H1 (cell line): ENCODE measurements around the gene SLX9. TPM values are rescaled to one million over a fixed set of nuclear protein-coding genes. Genes with fewer than 3 reads are reported as not detected.
A peak's percentile ranks its signal among the peaks of the same experiment; 100 is the strongest.

Source experiments
- CTCF ChIA-PET: fragments of 300-600 bp; sonication (Branson Sonifier 250); formaldehyde crosslinking; loops from one replicate; lab custom pipeline; 2021; ENCODE audit not compliant: partially characterized antibody; lab: Charles Lee
- POLR2A ChIA-PET: fragments of 300-600 bp; sonication (Branson Sonifier 250); formaldehyde crosslinking; loops from one replicate; lab custom pipeline; 2021; ENCODE audit warnings: inconsistent platforms; ENCODE audit not compliant: partially characterized antibody; lab: Charles Lee
- DNase-seq, 2 experiments: peaks; one replicate each; pipeline versions ENCODE4 v3.0.0 to v3.0.0-alpha.2; 2010 to 2022; ENCODE audit warnings: low spot score in 2 of 2, low read depth in 1 of 2, mixed read lengths in 1 of 2
- FAIRE-seq: peaks from 2 replicates; lab custom pipeline; 2011; peaks lifted over from hg19 to GRCh38; lab: Jason Lieb, UNC
- H2AFZ ChIP-seq: 2 replicates; pipeline ENCODE4 v1.8.1; 2012; ENCODE audit warnings: low read length, inconsistent platforms
- H2AK5ac ChIP-seq: 2 replicates; pipeline ENCODE4 v1.6.1; 2013; ENCODE audit warnings: low read depth, low read length
- H2BK120ac ChIP-seq: replicated peaks from 2 replicates; pipeline ENCODE3; 2013; ENCODE audit warnings: low read depth, low read length, inconsistent platforms
- H2BK12ac ChIP-seq: 2 replicates; pipeline ENCODE4 v1.6.1; 2013; ENCODE audit warnings: low read depth, low read length
- H2BK15ac ChIP-seq: 2 replicates; pipeline ENCODE4 v1.6.1; 2013; ENCODE audit warnings: low read length
- H2BK20ac ChIP-seq: 2 replicates; pipeline ENCODE4 v1.6.1; 2013; ENCODE audit warnings: low read length
- H2BK5ac ChIP-seq: 2 replicates; pipeline ENCODE4 v1.6.1; 2013; ENCODE audit warnings: low read depth, low read length
- H3K14ac ChIP-seq: 2 replicates; pipeline ENCODE4 v1.6.1; 2013; ENCODE audit warnings: inconsistent platforms; ENCODE audit not compliant: insufficient read length
- H3K18ac ChIP-seq: 2 replicates; pipeline ENCODE4 v1.6.1; 2013; ENCODE audit warnings: low read length; ENCODE audit errors: extremely low read depth
- H3K23ac ChIP-seq: 2 replicates; pipeline ENCODE4 v1.6.1; 2013; ENCODE audit warnings: inconsistent platforms; ENCODE audit not compliant: insufficient read length
- H3K23me2 ChIP-seq: 2 replicates; pipeline ENCODE4 v1.6.1; 2013; ENCODE audit warnings: low read depth, low read length
- H3K27ac ChIP-seq: 2 replicates; pipeline ENCODE4 v1.6.1; 2011; ENCODE audit warnings: low read depth, low read length, inconsistent platforms
- H3K27me3 ChIP-seq, 4 experiments: replicated peaks in 1 of 4; 1 replicate in 1 of 4; 2 replicates in 3 of 4; pipeline versions ENCODE4 v1.6.1 to v1.8.1; 2011 to 2013; ENCODE audit warnings: low read length in 3 of 4, mild to moderate bottlenecking in 3 of 4, inconsistent platforms in 2 of 4, mixed read lengths in 2 of 4, moderate library complexity in 1 of 4; ENCODE audit not compliant: control insufficient read depth in 3 of 4, insufficient read depth in 3 of 4; ENCODE audit errors: extremely low read depth in 1 of 4
- H3K36me3 ChIP-seq, 4 experiments: 2 replicates each; pipeline versions ENCODE4 v1.6.1 to v1.8.1; 2011 to 2013; ENCODE audit warnings: mild to moderate bottlenecking in 4 of 4, low read length in 3 of 4, moderate library complexity in 2 of 4, control low read depth in 1 of 4, inconsistent platforms in 1 of 4; ENCODE audit not compliant: insufficient read depth in 4 of 4, control insufficient read depth in 2 of 4
- H3K4ac ChIP-seq: replicated peaks from 2 replicates; pipeline ENCODE3; 2013; ENCODE audit warnings: low read length, low read depth, mixed read lengths, inconsistent platforms; ENCODE audit not compliant: insufficient read length
- H3K4me1 ChIP-seq, 4 experiments: replicated peaks in 1 of 4; 1 replicate in 1 of 4; 2 replicates in 3 of 4; pipeline versions ENCODE4 v1.6.1 to v1.8.1; 2011 to 2013; ENCODE audit warnings: low read length in 3 of 4, inconsistent platforms in 2 of 4, mixed read lengths in 1 of 4; ENCODE audit not compliant: insufficient read depth in 4 of 4, control insufficient read depth in 3 of 4
- H3K4me2 ChIP-seq, 2 experiments: 2 replicates each; pipeline versions ENCODE4 v1.6.1 to v1.8.1; 2011 to 2013; ENCODE audit warnings: low read depth in 2 of 2, low read length in 2 of 2, control low read depth in 1 of 2, inconsistent platforms in 1 of 2, mild to moderate bottlenecking in 1 of 2; ENCODE audit not compliant: insufficient read depth in 1 of 2
- H3K4me3 ChIP-seq, 4 experiments: fragments of 200-600, 300-600 bp in 1 of 4; sonication (generic), shearing (Covaris generic), sonication (Bioruptor Twin) in 1 of 4; 2 replicates each; pipeline versions ENCODE4 v1.5.1 to v1.8.1; 2011 to 2016; ENCODE audit warnings: low read length in 4 of 4, low read depth in 3 of 4, control low read depth in 2 of 4, inconsistent platforms in 2 of 4, mild to moderate bottlenecking in 2 of 4, mixed read lengths in 1 of 4, moderate library complexity in 1 of 4; ENCODE audit not compliant: insufficient read depth in 2 of 4; ENCODE audit errors: extremely low read depth in 1 of 4
- H3K56ac ChIP-seq: replicated peaks from 2 replicates; pipeline ENCODE3; 2013; ENCODE audit warnings: low read depth, mild to moderate bottlenecking, mixed read lengths, low read length, inconsistent platforms; ENCODE audit not compliant: insufficient read length
- H3K79me1 ChIP-seq: 2 replicates; pipeline ENCODE4 v1.6.1; 2013; ENCODE audit warnings: low read depth, low read length, control low read depth
- H3K79me2 ChIP-seq, 2 experiments: 2 replicates each; pipeline versions ENCODE4 v1.6.1 to v1.8.1; 2012 to 2013; ENCODE audit warnings: low read length in 2 of 2, mild to moderate bottlenecking in 2 of 2, inconsistent platforms in 1 of 2; ENCODE audit not compliant: insufficient read depth in 2 of 2, control insufficient read depth in 1 of 2
- H3K9ac ChIP-seq, 4 experiments: replicated peaks in 1 of 4; 1 replicate in 1 of 4; 2 replicates in 3 of 4; pipeline versions ENCODE4 v1.6.1 to v1.8.1; 2011 to 2013; ENCODE audit warnings: low read depth in 3 of 4, low read length in 3 of 4, control low read depth in 2 of 4, mild to moderate bottlenecking in 2 of 4, moderate library complexity in 2 of 4, inconsistent platforms in 1 of 4; ENCODE audit errors: extremely low read depth in 1 of 4
- H3K9me3 ChIP-seq, 2 experiments: 2 replicates each; pipeline versions ENCODE4 v1.6.1 to v1.8.1; 2012 to 2013; ENCODE audit warnings: mild to moderate bottlenecking in 2 of 2, moderate library complexity in 2 of 2, control low read depth in 1 of 2, inconsistent platforms in 1 of 2, low read depth in 1 of 2, low read length in 1 of 2, mixed read lengths in 1 of 2; ENCODE audit not compliant: insufficient read depth in 2 of 2
- H4K20me1 ChIP-seq, 2 experiments: replicated peaks in 1 of 2; 2 replicates each; pipeline versions ENCODE3 to v1.8.1; 2011 to 2013; ENCODE audit warnings: inconsistent platforms in 2 of 2, low read length in 2 of 2, mild to moderate bottlenecking in 1 of 2; ENCODE audit not compliant: insufficient read depth in 2 of 2, control insufficient read depth in 1 of 2
- H4K5ac ChIP-seq: 2 replicates; pipeline ENCODE4 v1.6.1; 2013; ENCODE audit warnings: low read length, low read depth, mixed read lengths, inconsistent platforms; ENCODE audit not compliant: insufficient read length
- H4K8ac ChIP-seq: 2 replicates; pipeline ENCODE4 v1.8.0; 2013; ENCODE audit warnings: mild to moderate bottlenecking, moderate library complexity, low read length, inconsistent platforms; ENCODE audit not compliant: insufficient read depth; ENCODE audit errors: extremely low read depth
- H4K91ac ChIP-seq: replicated peaks from 2 replicates; pipeline ENCODE3; 2013; ENCODE audit warnings: low read length, mixed read lengths, inconsistent platforms; ENCODE audit not compliant: insufficient read length
- CTCF ChIP-seq, 3 experiments: IDR thresholded peaks; 1 replicate in 2 of 3; 2 replicates in 1 of 3; pipeline versions ENCODE4 v1.5.1 to v1.6.1; 2011; ENCODE audit warnings: low read length in 3 of 3, mild to moderate bottlenecking in 3 of 3, inconsistent platforms in 2 of 3, low read depth in 1 of 3, moderate library complexity in 1 of 3; ENCODE audit not compliant: insufficient read depth in 1 of 3; ENCODE audit errors: control extremely low read depth in 1 of 3
- NRF1 ChIP-seq: IDR thresholded peaks from 2 replicates; pipeline ENCODE4 v1.6.1; 2011; ENCODE audit warnings: mild to moderate bottlenecking, low read depth, low read length, improper control_type of control experiment
- POLR2A ChIP-seq, 2 experiments: IDR thresholded peaks; 1 replicate in 1 of 2; 2 replicates in 1 of 2; pipeline ENCODE4 v1.6.1; 2011; ENCODE audit warnings: low read depth in 2 of 2, low read length in 2 of 2, mild to moderate bottlenecking in 2 of 2; ENCODE audit errors: control extremely low read depth in 1 of 2
- RFX5 ChIP-seq: IDR thresholded peaks from 2 replicates; pipeline ENCODE4 v1.6.1; 2011; ENCODE audit warnings: low read depth, low read length, improper control_type of control experiment, borderline replicate concordance
- SP1 ChIP-seq: IDR thresholded peaks from 2 replicates; pipeline ENCODE4 v1.6.1; 2011; ENCODE audit warnings: low read depth, low read length
- TAF7 ChIP-seq: optimal IDR thresholded peaks from 2 replicates; pipeline ENCODE3; 2011; ENCODE audit warnings: low read depth, mild to moderate bottlenecking, inconsistent platforms, low read length, moderate library complexity, borderline replicate concordance
- TBP ChIP-seq: IDR thresholded peaks from 2 replicates; pipeline ENCODE4 v1.6.1; 2011; ENCODE audit warnings: low read depth, low read length, improper control_type of control experiment
- WGBS, 2 experiments: shearing (Covaris generic) in 1 of 2; methylation state at CpG; one replicate each; pipeline versions ENCODE4 v1.1.6 to v1.1.7; 2013 to 2015; ENCODE audit warnings: low lambda C conversion rate in 2 of 2, mixed read lengths in 2 of 2, inconsistent platforms in 1 of 2, low coverage in 1 of 2, missing lambda C conversion rate in 1 of 2; ENCODE audit not compliant: insufficient replicate concordance in 2 of 2, insufficient coverage in 1 of 2, insufficient read length in 1 of 2; ENCODE audit errors: extremely low coverage in 1 of 2, missing lambda C conversion rate in 1 of 2; 5-methylcytosine and 5-hydroxymethylcytosine counted together
- long read RNA-seq, 2 experiments: library from RNA in 1 of 2; library from capped mRNA in 1 of 2; stranded (forward); transcript quantifications; one replicate each; pipeline ENCODE4 v2.0.0, GENCODE V29; 2021; ENCODE audit warnings: inconsistent platforms in 1 of 2
- polyA minus RNA-seq, 3 experiments: library from RNA; depleted of rRNA, polyadenylated mRNA; stranded (reverse); fragments of >200 nt; gene quantifications; 1 replicate in 2 of 3; 2 replicates in 1 of 3; pipeline ENCODE4 v1.2.3, GENCODE V29; 2011
- polyA plus RNA-seq, 7 experiments: library from polyadenylated mRNA; depleted of rRNA in 3 of 7; stranded (reverse) in 5 of 7; unstranded in 2 of 7; fragments of >200 nt in 5 of 7; fragments of 200-250 nt in 2 of 7; gene quantifications; 1 replicate in 5 of 7; 2 replicates in 1 of 7; 4 replicates in 1 of 7; pipeline versions ENCODE4 v1.2.1 to v1.2.3, GENCODE V29; 2011 to 2013; ENCODE audit warnings: missing spikeins in 2 of 7, mixed read lengths in 2 of 7
- total RNA-seq: library from RNA; stranded (reverse); fragmentation: NEBNext Ultra II Directional; extraction: Animal tissue kit (Norgen Biotek cat#: 25700); gene quantifications from 2 replicates; pipeline ENCODE4 v1.2.1, GENCODE V29; 2021

The SLX9 gene
- total RNA-seq: 57.3 and 64.1 TPM in 2 replicates
- polyA plus RNA-seq (2011; rRNA removed): 17.7 and 34.6 TPM in 2 replicates
- 43.7 TPM for polyA plus RNA-seq (2011; cell fraction: cytosol; rRNA removed)
- 28.5 TPM for polyA plus RNA-seq (2011; cell fraction: nucleus; rRNA removed)
- 20.8 to 42.4 TPM (median 39.1 TPM) in 4 replicates for polyA plus RNA-seq (2012, experiment 1 of 2)
- polyA plus RNA-seq (2012, experiment 2 of 2): 28.1 TPM
- 28.3 TPM for polyA plus RNA-seq (2013, experiment 1 of 2)
- polyA plus RNA-seq (2013, experiment 2 of 2): 30.5 TPM
- 5.9 and 6.3 TPM in 2 replicates for polyA minus RNA-seq (2011; rRNA and poly(A)+ RNA removed)
- 28.0 TPM for polyA minus RNA-seq (2011; cell fraction: cytosol; rRNA and poly(A)+ RNA removed)
- polyA minus RNA-seq (2011; cell fraction: nucleus; rRNA and poly(A)+ RNA removed): 8.6 TPM
- long read RNA-seq, experiment 1, partial matches to known transcripts: 12 of 22 reads
- long read RNA-seq, experiment 1, other reads (novel, unspliced or antisense): 5 of 22 reads
- long read RNA-seq, experiment 2, partial matches to known transcripts: 2 of 5 reads
- long read RNA-seq, experiment 2, other reads (novel, unspliced or antisense): 3 of 5 reads

- peak within 1 kb of the TSS; percentile 88 for H3K4ac ChIP-seq
- peaks cover 30 to 46% of the 10 kb centered on the region in 2 experiments for H3K79me2 ChIP-seq
- no peaks in the 10 kb centered on the region for H3K9me3 ChIP-seq
- H3K4me3 ChIP-seq: peak within 1 kb of the TSS; percentile 78 to 98 (median 88)
- H3K27me3 ChIP-seq: peaks cover 0 to 3% (median 1%) of the 10 kb centered on the region in 4 experiments; a peak in 4 of 7 replicates
- peaks cover 6 to 15% (median 11%) of the 10 kb centered on the region in 4 experiments; a peak in 6 of 8 replicates for H3K36me3 ChIP-seq
- H4K8ac ChIP-seq: peak within 1 kb of the TSS; percentile 98
- POLR2A ChIA-PET: interaction anchor here (0.6 to 2.5 kb wide), 8 partner anchors 8 to 230 kb away, joined by 3 to 11 read pairs (median 3); no protein-coding TSS in a partner anchor
- 0 out of 2 replicates have a peak within 1 kb of the TSS, but pooled peaks have one; percentile 27 for H2BK12ac ChIP-seq
- H2BK20ac ChIP-seq: no peak within 1 kb of the TSS
- no peak within 1 kb of the TSS for H2AK5ac ChIP-seq
- peaks cover 19% of the 10 kb centered on the region for H3K79me1 ChIP-seq
- CTCF ChIA-PET: interaction anchor here (1.0 to 2.4 kb wide), 2 partner anchors 10 to 135 kb away, joined by 3 to 10 read pairs; no protein-coding TSS in a partner anchor
- H4K5ac ChIP-seq: peak within 1 kb of the TSS; percentile 94
- peak within 1 kb of the TSS; percentile 90; the same call in 1 of the 2 replicates for H2AFZ ChIP-seq
- peak within 1 kb of the TSS; percentile 98 for H3K18ac ChIP-seq
- FAIRE-seq (no peak), DNase-seq (peak in 1 of 2 experiments; percentile 89)
- no peak within 1 kb of the TSS for H3K14ac ChIP-seq
- peak within 1 kb of the TSS; percentile 62 to 87 (median 78) for H3K9ac ChIP-seq
- H3K23ac ChIP-seq: no peak within 1 kb of the TSS
- H3K23me2 ChIP-seq: no peaks in the 10 kb centered on the region
- H4K91ac ChIP-seq: peak within 1 kb of the TSS; percentile 84
- peak within 1 kb of the TSS; percentile 93 for H3K56ac ChIP-seq
- H3K4me1 ChIP-seq: peaks cover 0 to 6% (median 3%) of the 10 kb centered on the region in 4 experiments; a peak in 4 of 7 replicates
- WGBS, 2 experiments: 8% methylated on average over 41 of the region's 69 CpGs; no CpG with 5 or more reads in 1 of the 2 experiments
- H2BK5ac ChIP-seq: no peak within 1 kb of the TSS; the same call in 1 of the 2 replicates
- peak within 1 kb of the TSS; percentile 69 for H2BK120ac ChIP-seq
- peak within 1 kb of the TSS; percentile 80 to 87 for H3K4me2 ChIP-seq
- H3K27ac ChIP-seq: peak within 1 kb of the TSS; percentile 61; the same call in 1 of the 2 replicates
- peaks cover 12 to 26% of the 10 kb centered on the region in 2 experiments for H4K20me1 ChIP-seq
- H2BK15ac ChIP-seq: no peak within 1 kb of the TSS
- TF ChIP-seq TAF7 (peak; percentile 78), SP1 (0 out of 2 replicates have a peak, but pooled peaks have one; percentile 35), RFX5 (no peak), NRF1 (no peak), CTCF (IDR thresholded peaks at IDR 0.05; ENCODE audit: control extremely low read depth in 1 of 3, insufficient read depth in 1 of 3, low read depth in 1 of 3, low read length in 3 of 3) (no peak), POLR2A (IDR thresholded peaks at IDR 0.05; ENCODE audit: control extremely low read depth in 1 of 2, low read depth in 2 of 2, low read length in 2 of 2) (peak in 1 of 2 experiments; percentile 78; a peak in 2 of 3 replicates), TBP (peak; percentile 90)
Observed at GRCh38 chr21:44939532-44940115, at the start of gene SLX9. SLX9 (plus strand) TSS chr21:44940029; CDS start chr21:44940058, 29 bp downstream.
